ENCODE results near the gene SRGAP2B. TPM values are rescaled to one million over a fixed set of nuclear protein-coding genes. Genes with fewer than 3 reads are reported as not detected.
"Not testable (repeated sequence)": the region's sequence is repeated elsewhere in the genome, so short reads cannot be mapped to it uniquely, and the experiment has no call there.

The SRGAP2B gene
- total RNA-seq, 1 donor from 2014 or later: 25.9 TPM

GRCh38 chr1:144941710-144942109 lies 153.4 kb downstream of the SRGAP2B start:
- peak; percentile 72 for ATAC-seq

- ATAC-seq: peak; percentile 84
Observed at GRCh38 chr1:144940054-144940453, 155.1 kb downstream of the SRGAP2B start.

DNA sequence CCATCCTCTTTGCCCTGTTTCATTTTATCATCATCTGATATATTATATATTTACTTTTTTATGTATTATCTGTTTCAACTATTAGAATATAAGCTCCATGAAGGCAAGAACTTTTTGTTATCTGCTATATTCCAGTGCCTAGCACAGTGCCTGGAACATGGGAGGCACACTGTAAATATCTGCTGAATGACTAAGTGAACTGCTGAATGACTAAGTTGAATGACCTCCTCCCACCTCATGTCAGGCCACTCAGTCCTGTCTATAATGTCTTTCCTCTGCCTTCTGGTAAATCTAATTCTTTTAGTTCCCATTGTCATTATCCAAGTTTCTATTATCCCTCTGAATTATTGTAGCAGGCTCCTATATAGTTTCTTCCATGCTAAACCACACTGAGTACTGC lies 156.5 kb downstream of the SRGAP2B start:
- peak; percentile 66 for ATAC-seq

DNA sequence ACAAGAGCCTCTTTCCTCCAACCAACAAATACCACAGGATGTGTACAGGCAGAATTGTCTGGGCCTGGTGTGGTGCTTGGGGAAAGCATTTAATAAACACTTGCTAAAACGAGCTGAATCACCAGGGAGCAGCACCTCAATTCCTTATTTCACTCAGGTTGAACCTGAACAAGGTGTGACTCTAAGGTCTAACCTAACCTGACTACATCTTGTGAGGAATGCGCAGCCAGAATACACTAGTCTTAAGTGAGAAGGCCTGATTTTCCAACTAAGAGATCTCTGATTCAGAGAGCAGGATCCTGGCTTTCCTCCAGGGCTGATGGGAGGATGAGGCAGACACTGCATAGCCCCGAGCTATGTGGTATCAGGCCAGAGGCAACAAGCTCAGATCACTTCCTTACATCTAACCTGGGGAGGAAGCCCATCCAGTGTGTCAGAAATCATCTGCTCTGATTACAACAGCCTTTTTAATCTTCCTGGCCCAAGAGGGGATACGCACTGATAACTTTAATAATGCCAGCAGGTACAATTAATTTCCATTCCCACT lies 158.9 kb downstream of the SRGAP2B start:
- ATAC-seq: peak; percentile 83

- ATAC-seq: not testable (repeated sequence)
Observed at GRCh38 chr1:144935310-144935709, 159.8 kb downstream of the SRGAP2B start.

- not testable (repeated sequence) for ATAC-seq
Observed at GRCh38 chr1:144933014-144933413, 162.1 kb downstream of the SRGAP2B start.

DNA sequence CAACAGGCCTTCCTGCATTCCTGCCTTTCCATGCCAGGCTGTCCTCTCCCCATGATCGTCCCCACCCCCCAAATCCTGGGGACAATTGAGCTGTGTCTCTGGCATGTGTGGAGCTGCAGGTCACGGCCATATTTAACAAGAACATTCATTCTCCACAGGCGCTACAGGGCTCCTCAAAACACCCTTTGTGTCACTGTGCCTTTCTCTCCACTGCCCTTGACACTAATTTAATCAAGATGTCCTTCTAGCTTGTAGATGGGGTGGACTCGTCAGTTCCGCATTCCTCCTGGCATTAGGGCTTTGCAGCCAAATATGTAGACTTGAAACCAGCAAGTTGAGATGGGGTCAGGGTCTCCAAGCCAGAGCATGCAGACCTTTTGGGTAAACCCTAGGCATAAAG lies 163.0 kb downstream of the SRGAP2B start:
- ATAC-seq: not testable (repeated sequence)

DNA sequence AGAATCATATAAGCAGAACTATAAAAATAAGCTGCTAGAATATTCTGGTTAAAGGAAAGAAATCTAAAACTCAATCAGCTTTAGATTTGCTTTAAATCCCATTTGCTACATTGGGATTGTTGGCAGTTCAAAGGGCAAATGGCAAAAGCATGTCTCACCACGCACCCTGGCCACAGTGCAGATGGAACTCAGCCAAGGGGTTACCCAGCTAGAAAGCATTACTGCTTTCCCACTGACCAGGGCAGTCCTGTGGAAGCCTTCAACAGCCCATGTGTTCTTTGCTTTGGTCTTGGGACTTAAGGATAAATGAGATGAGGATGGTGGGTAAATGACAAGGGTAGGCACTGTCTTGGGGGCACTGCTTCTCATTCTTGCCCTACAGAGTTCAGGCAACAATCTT lies 163.6 kb downstream of the SRGAP2B start:
- not testable (repeated sequence) for ATAC-seq

- ATAC-seq: not testable (repeated sequence)
Observed at GRCh38 chr1:144930085-144930777, 164.9 kb downstream of the SRGAP2B start.

DNA sequence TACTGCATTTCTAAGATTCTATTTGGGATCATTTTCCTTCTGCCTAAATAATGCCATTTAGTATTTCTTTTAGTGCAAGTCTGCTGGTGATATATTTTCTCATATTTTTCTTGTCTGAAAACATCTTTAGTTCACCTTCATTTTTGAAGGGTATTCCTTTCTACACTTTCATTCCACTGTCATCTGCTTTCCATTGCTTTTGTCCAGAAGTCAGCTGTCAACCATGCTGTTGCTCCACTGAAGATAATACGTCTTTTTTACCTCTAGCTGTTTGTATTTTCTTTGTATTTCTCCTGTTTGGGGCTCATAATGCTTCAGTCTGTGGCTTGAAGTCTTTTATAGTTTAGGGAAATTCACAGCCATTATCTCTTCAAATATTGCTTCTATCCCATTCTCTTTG lies 167.8 kb downstream of the SRGAP2B start:
- not testable (repeated sequence) for ATAC-seq

GRCh38 chr1:144923640-144924039 lies 171.5 kb downstream of the SRGAP2B start:
- not testable (repeated sequence) for ATAC-seq

DNA sequence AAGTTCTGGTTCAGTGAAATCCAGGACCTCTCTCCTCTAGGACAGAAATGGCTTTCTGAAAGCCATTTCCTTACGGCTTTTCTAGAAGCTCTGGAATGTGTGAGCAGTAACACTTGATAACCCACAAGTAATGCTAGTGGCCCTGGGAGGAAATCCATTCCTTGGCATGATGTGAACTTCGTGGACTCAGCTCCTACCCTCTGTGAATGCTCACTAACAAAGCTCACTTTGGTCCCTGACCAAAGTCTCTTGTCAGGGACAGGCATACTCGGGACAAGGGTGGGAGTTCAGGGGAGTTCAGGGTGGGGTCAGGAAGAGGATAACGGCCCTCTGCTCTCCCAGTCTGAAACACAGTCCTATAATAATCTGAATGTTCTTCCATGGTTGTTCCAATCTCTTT lies 172.3 kb downstream of the SRGAP2B start:
- ATAC-seq: not testable (repeated sequence)

DNA sequence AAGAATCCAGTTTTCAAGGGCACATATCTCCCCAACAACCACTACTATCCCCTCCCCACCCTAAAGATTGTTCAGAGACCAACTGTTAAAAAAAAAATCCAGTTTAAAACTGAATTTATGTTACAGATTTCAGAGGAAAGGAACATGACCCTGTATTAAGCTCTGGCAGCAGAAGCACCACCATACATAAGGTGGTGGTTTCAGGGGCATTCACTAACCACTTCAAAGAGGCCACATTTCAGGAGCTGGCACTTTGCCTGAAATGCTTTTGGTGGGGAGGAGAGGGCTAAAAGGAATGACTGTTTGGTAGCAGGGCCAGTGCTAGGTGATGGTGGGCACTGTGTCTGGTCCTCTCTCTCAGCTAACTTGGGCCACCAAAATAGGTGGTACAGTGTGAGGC lies 176.0 kb downstream of the SRGAP2B start:
- not testable (repeated sequence) for ATAC-seq

GRCh38 chr1:144918027-144918603 lies 177.0 kb downstream of the SRGAP2B start:
- not testable (repeated sequence) for ATAC-seq

DNA sequence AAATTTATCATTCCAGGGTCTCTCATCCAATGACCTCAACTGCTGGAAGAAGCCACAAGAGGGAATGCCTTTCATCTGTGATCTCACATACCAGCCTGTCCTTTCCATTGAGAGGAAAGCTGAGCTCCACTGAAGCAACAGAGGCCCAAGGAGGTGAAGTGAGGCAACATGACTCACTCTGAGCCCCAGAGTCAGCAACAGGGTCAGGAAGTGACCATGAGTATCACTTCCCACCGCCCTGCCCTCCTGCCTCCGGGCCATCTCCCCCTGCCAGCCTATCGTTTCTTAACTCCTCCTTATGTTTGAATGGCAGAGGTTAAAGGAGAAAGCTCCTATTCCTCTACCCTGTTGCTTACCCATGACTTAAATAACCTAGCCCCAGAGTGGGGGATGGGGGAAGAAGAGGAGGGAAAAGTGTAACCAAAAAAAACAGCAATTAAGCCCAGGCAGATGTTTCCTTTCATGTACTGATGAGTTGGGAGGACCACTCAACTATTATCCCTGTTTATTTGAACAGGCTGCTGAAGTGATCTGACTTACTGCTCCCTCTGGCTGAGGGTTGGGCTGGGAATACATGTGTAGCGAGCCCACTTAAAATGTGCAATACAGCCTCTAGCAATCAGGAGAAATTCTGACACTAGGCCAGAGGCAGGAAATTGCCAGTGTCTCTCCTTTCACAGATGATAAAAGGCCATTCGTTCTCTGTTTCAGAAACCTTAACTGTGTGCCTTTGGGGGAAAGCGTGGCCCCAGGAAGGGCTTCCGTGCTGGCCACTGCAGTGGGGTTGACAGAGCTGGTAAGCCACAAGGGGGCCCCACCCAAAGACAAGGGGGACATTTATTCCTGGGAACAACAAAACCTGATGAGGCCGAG lies 177.7 kb downstream of the SRGAP2B start:
- ATAC-seq: peak; percentile 46

- peak; percentile 39 for ATAC-seq
Observed at GRCh38 chr1:144913977-144914734, 181.0 kb downstream of the SRGAP2B start.

GRCh38 chr1:144913458-144913857 lies 181.7 kb downstream of the SRGAP2B start:
- ATAC-seq: peak; percentile 74

DNA sequence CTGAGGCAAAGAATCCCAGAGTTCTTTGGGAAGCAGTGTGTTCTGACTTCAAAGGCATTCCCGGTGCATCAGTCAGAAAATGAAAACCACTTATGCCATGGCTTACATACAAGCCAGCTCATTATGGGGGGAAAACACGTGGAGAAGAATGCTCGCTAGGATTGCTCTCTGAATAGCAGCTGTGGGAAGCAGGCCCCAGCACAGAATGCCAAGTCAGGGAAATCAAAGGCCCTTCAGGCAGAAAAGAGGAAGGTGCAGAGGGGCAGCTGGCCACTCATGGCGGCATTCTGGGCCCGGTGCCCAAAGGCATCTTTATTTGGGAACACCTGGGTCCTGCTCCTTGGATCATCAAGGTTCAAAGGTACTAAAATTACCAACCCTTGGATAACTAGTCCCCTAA lies 184.4 kb downstream of the SRGAP2B start:
- not testable (repeated sequence) for ATAC-seq

DNA sequence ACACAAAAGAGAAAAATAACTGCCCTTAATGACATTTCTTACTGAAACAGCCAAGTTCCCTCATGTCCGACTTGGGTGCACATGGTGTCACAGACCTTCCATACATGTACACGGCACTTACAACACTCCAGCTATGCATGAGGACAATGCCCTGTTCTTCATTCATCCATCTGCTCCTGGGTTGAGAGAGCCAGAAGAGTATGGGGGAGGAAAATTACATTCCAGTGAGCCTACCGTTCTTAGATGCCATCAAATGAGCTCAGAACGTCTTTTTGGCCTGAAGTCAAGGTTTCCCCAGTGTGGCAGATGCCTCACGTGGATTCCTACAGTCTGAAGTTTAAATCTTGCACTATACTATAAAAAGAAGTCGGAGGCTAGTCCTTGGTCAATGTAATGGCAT lies 194.3 kb downstream of the SRGAP2B start:
- not testable (repeated sequence) for ATAC-seq

DNA sequence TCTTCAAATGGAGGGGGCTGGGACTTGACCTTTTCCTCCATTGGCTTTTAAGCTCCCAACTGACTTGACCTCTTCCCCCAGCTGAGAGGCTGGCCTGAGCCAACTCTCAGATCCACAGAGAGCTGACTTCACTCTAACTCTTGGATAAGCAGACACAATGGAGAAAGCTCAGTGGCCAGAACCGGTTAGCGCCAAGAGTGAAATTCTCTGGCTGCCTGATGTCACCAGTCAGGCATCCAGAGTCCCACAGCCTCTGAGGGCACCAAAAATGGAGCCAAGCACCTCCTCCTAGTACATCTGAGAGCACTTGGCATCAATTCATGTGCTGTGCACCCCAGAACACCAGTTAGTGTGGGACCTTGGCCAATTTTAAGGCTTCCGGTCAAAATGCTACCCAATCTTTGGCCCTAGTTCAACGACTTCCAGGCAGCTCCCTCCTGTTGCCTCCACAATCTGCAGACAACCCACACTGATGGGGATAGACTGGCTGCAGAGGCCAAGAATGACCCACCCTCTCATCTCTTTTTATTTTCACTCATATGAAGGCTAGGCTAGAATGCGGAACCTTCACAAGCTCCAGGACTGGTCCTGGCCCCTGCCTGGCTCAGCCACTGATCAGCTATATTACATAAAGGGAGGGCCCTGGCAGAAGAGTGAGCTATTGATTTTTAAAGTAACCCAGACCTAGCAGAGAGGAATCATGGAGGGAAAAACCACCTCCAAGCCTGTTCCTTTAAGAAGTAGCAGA lies 200.5 kb downstream of the SRGAP2B start:
- ATAC-seq: not testable (repeated sequence)

- not testable (repeated sequence) for ATAC-seq
Observed at GRCh38 chr1:144893710-144894438, 201.3 kb downstream of the SRGAP2B start.

Measured in esophagus mucosa (tissue), 1 donor.